Stimulated activated CD8-positive, alpha-beta memory T cell treated with anti-CD3 and anti-CD28 coated beads, Interleukin-4, amount 100 ng/mL, for 1 hour (primary cell): Measurements from ENCODE around the gene FAM209B.
"Not testable (repeated sequence)": the region's sequence is repeated elsewhere in the genome, so short reads cannot be mapped to it uniquely, and the experiment has no call there.

Experiments used
- DNase-seq, 2 donors: peaks; one replicate each; pipeline ENCODE4 v3.0.0-alpha.2; 2020; ENCODE audit warnings: low read depth in 2 of 2, low spot score in 1 of 2

FAM209B gene

GRCh38 chr20:56537997-56538396, 5.0 kb downstream of the FAM209B start:
- DNase-seq: no peak

DNA sequence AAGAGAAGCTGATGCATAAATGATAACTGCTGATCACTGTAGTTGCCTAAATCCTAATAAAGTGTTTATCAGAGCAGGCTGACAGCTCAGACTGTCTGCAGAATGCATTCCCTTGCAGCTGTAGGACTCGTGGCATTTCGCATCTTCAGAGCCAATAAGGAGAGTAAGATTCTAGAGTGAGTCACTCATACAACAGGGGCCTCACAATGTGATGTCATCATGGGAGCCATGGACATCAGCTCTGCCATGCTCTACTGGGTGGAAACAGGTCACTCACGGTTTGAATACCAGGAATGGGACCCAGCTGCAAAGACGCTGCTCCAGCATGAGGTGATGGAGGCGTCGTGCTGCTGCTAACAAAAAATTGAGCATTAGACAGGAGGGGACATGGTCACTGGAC, 7.4 kb downstream of the FAM209B start:
- no peak for DNase-seq

DNA sequence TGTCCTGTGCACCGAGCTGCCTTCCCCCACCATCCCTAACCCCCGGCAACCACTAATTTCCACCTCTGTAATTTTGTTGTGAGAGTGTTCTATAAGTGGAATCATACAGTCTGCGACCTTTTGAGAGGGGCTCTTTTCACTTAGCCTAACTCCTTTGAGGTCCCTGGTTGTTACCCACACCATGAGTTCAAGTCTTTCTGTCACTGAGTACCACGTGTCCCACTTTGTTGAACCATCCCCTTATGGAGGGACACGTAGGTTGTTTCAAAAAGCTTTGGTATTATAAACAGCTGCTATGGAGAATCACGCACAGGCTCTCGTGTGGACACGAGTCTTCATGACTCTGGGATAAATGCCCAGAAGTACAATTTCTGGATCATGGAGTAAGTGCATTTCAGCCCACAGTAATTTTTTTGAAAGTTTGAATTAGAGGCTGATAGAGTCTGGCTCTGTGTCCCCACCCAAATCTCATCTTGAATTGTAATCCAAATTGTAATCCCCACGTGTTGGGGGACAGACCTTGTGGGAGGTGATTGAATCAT, 9.5 kb downstream of the FAM209B start:
- no peak for DNase-seq

DNA sequence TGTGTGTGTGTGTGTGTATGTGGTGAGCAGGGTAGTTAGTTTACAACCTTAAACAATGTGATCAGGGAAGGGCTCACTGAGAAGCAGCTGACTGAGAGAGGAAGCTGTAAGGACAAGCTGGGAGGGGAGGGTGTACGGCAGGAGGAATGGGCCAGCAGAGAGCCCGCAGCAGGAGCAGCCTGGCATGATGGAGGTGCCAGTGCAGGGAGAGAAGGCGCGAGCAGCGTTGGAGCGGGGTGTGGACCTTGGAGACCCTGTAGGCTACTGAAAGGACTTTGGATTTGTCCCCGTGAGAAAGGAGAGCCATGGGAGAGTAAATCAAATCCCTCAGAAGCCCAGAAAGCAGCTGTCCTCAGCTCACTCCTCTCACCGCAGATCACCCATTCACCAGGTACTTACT, 18.5 kb downstream of the FAM209B start:
- no peak for DNase-seq

DNA sequence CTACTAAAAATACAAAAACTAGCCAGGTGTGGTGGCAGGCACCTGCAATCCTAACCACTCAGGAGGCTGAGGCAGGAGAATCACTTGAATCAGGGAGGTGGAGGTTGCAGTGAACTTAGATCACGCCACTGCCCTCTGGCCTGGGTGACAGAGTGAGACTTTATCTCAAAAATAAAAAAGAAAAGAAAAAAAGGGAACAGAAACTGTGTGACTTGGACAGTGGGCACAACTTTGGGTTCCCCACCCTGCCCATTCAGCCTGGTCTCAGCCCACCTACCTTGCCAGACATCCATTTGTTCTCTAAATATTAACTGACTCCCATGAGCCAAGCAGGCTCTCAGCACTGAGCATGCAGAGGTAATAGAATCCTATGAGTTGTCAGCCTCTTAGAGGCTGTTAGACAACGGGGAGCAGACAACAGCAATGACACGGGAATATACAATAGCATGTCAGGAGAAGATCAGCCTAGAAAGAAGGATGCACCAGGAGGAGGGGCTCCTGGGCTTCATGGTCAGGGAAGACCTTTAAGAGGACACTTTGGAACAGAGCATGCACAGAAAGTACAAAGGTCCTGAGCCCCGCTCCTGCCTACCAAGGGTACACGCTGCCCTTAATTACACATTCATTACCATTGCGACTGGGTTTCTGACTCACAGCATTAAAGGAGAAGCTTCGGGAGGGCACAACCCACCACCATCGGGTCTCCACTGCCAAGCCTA, 20.0 kb downstream of the FAM209B start:
- DNase-seq: no peak

DNA sequence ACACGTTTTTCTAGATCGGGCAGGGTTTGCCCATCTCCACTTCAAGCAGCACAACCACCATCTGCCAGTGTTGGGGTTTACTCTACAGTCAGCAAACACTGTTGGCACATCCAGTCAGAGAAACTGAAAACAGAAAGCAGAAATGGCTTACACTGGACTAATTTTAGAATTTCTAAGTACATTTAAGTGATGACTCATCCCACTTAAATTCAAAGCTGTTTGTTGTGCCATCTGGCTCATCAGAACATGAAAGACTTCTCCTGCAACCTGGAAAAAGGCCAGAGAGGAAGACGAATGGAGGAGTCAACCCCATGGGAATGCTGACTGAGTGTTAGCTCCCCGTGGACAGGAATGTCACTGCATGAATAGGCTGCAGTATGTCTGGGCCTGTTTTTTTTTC, 21.8 kb downstream of the FAM209B start:
- no peak for DNase-seq

- DNase-seq: no peak
These were observed 25.9 kb downstream of the FAM209B start for GRCh38 chr20:56558968-56559367.

DNA sequence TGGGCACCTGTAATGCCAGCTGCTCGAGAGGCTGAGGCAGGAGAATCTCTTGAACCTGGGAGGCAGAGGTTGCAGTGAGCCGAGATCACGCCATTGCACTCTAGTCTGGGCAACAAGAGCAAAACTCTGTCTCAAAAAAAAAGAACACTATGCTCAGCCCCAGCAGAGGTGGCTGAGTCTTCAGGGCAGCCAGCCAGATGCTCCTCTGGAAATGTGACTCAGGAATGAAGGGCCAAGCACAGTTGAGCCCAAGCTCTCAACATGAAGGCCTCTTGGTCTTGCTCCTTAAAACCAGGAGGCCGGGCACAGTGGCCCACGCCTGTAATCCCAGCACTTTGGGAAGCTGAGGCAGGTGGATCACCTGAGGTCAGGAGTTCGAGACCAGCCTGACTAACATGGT, 31.5 kb downstream of the FAM209B start:
- not testable (repeated sequence) for DNase-seq

- no peak for DNase-seq
These were observed 32.5 kb downstream of the FAM209B start for GRCh38 chr20:56565511-56565910.

- no peak for DNase-seq
These were observed 33.6 kb downstream of the FAM209B start for GRCh38 chr20:56566621-56567020.

- no peak for DNase-seq
These were observed 37.8 kb downstream of the FAM209B start for GRCh38 chr20:56570832-56571231.

DNA sequence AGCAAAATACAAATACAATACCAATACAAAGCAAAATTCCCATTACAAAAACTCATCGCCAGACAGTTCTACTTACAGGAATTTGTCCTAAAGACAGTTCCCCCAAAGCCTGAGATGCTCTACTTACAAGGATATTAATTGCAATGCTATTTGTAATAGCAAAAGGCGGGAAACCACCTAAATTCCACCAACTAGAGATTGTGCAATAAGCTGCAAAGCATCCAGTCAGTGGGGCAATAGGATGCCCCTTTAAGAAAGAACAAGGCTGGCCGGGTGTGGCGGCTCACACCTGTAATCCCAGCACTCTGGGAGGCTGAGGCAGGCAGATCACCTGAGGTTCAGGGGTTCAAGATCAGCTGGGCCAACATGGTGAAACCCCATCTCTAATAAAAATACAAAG, 39.1 kb downstream of the FAM209B start:
- no peak for DNase-seq

DNA sequence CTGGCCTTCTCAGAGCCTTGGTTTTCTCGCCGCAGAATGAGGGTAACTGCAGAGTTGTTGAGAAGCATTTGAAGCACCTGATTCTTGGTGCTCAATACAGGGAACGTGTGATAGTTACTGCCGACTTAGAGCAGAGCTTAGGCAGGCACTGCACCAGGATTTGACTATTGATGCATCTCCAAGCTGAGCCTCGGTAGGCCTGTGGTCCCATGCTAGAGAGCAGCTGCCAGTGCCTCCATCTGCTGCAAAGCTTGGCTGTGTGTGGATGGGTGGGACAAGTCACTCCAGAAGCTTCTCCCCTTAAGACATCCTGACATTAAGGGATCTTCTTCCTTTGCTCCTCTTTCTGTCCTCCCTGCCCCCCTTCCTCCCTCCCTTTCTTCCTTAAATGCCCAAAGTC, 40.9 kb downstream of the FAM209B start:
- no peak for DNase-seq

DNA sequence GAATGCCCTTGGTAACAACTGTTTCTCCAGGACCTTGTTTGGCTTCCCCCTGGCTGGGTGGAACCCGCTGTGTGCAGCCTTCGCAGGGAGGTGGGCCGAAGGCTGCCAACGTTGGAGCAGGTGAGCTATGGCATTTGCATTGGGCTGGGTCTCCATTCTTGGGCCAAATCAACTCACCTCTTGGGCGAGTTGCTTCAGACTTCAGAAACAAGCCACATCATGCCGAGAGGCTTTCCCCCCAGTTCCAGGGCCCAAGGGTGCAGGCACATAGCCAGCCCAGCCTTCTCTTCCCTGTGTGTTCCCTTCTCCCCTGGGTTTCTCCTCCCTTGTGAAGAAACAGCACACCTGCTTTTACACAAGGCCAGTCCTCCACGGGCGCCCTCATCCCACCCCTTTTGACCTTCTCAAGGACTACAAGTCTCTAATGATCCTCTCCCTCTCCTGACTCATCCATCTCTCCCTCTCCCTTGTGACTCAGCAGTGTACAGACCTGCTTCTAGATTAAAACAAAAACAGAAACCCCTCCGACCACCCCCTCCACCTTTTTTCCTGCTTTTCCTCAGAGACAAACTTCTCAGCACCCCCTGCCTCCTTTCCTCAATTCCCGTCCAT, 41.6 kb downstream of the FAM209B start:
- DNase-seq: no peak

- no peak for DNase-seq
These were observed 42.1 kb downstream of the FAM209B start for GRCh38 chr20:56575157-56575556.

GRCh38 chr20:56575961-56576360, 42.9 kb downstream of the FAM209B start:
- no peak for DNase-seq

- no peak for DNase-seq
These were observed 46.3 kb downstream of the FAM209B start for GRCh38 chr20:56579301-56579710.

GRCh38 chr20:56580226-56580625, 47.2 kb downstream of the FAM209B start:
- no peak for DNase-seq

GRCh38 chr20:56581701-56582100, 48.7 kb downstream of the FAM209B start:
- no peak for DNase-seq

DNA sequence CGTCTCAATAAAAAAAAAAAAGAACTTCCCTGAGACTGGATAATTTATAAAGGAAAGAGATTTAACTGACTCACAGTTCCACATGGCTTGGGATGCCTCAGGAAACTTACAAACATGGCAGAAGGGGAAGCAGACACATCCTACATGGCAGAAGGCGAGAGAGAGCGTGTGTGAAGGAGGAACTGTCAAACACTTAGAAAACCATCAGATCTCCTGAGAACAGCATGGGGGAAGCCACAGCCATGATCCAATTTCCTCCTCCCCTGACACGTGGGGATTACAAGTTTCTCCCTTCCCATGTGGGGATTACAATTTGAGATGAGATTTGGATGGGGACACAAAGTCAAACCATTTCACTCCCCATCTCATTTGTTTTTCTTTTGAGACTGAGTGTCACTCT, 49.5 kb downstream of the FAM209B start:
- DNase-seq: no peak

DNA sequence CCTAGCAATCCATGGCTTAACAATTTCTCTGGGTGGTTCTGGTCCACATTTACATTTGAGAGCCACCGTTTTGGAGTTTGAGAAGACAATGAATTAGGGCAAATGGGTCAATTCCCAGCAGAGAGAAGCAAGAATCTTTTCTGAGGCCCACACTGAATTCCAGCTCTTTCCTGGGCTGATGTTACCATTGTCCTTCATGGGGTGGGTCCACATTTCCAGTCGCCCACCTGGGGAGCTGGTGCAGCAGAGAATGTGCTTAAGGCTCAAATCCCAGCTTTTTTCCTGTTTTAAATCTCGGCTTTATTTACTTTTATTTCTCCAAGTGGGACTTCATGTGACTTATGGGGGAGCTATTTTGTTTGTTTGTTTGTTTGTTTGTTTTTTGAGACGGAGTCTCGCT, 51.9 kb downstream of the FAM209B start:
- DNase-seq: no peak
